PFSK-1 (cell line): ENCODE results near the gene NAPSA.

ENCODE experiments used
- FOXP2 ChIP-seq: optimal IDR thresholded peaks from 2 replicates; pipeline ENCODE3; 2011; ENCODE audit warnings: borderline replicate concordance, control low read depth, inconsistent platforms; ENCODE audit not compliant: insufficient read depth; ENCODE audit errors: extremely low read length, extremely low read depth
- POLR2AphosphoS5 ChIP-seq: IDR thresholded peaks from 2 replicates; pipeline ENCODE4 v1.6.1; 2012; ENCODE audit warnings: low read depth, mild to moderate bottlenecking, control low read depth, low read length, moderate library complexity
- SIN3A ChIP-seq: IDR thresholded peaks from 2 replicates; pipeline ENCODE4 v1.6.1; 2012; ENCODE audit warnings: mild to moderate bottlenecking, low read length, moderate library complexity, borderline replicate concordance; ENCODE audit not compliant: insufficient read depth
- TAF1 ChIP-seq: IDR thresholded peaks from 2 replicates; pipeline ENCODE4 v1.6.1; 2012; ENCODE audit warnings: low read length, control low read depth, borderline replicate concordance; ENCODE audit not compliant: insufficient read depth
- TF ChIP-seq, protein P1 (sequence below), 2 experiments: IDR thresholded peaks; 2 replicates each; pipeline versions ENCODE4 v1.6.1 to v1.8.0; 2011 to 2012; ENCODE audit warnings: low read depth in 2 of 2, low read length in 2 of 2, control low read depth in 1 of 2, inconsistent platforms in 1 of 2, mild to moderate bottlenecking in 1 of 2, moderate library complexity in 1 of 2; ENCODE audit not compliant: insufficient read depth in 1 of 2

NAPSA gene

DNA sequence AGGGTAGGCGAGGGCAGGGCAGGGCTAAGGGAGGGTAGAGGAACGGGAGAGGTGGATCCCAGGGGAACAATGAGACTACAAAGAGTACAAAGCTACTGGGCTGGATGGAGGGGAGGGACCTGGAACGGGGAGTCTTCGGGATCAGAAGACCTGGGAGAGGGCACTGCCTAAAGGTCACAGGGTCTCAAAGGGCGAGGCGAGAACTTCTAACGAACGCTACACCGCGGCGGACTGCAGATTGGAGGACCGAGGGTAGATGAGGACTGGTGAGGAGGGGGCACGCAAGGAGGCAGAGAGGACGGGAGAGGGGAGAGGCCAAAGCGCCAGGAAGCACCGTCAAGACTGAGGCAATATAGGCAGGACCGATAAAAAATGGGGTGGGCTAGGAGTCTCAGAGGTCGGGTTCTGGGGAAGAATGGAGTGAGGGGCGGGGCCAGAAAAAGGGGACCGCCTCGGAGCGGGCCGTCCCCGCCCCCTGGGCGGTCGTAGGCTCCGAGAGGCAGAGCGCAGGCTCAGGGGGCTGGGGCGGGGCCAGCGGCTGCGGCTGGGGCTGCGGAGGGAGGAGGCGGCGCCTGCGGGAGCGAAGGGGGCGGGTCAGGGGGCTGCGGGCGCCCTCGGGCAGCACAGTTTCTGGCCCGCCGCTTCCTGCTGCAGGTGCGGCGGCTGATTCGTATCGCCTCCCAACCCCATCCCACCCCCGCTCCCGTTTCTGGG, 34.9 kb downstream of the NAPSA start:
- TF ChIP-seq FOXP2 (no peak), SIN3A (no peak), POLR2AphosphoS5 (no peak), TAF1 (no peak)
- TF ChIP-seq, protein P1, sequence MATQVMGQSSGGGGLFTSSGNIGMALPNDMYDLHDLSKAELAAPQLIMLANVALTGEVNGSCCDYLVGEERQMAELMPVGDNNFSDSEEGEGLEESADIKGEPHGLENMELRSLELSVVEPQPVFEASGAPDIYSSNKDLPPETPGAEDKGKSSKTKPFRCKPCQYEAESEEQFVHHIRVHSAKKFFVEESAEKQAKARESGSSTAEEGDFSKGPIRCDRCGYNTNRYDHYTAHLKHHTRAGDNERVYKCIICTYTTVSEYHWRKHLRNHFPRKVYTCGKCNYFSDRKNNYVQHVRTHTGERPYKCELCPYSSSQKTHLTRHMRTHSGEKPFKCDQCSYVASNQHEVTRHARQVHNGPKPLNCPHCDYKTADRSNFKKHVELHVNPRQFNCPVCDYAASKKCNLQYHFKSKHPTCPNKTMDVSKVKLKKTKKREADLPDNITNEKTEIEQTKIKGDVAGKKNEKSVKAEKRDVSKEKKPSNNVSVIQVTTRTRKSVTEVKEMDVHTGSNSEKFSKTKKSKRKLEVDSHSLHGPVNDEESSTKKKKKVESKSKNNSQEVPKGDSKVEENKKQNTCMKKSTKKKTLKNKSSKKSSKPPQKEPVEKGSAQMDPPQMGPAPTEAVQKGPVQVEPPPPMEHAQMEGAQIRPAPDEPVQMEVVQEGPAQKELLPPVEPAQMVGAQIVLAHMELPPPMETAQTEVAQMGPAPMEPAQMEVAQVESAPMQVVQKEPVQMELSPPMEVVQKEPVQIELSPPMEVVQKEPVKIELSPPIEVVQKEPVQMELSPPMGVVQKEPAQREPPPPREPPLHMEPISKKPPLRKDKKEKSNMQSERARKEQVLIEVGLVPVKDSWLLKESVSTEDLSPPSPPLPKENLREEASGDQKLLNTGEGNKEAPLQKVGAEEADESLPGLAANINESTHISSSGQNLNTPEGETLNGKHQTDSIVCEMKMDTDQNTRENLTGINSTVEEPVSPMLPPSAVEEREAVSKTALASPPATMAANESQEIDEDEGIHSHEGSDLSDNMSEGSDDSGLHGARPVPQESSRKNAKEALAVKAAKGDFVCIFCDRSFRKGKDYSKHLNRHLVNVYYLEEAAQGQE (IDR thresholded peaks at IDR 0.05; ENCODE audit: insufficient read depth in 1 of 2, low read depth in 2 of 2, low read length in 2 of 2) = no peak

DNA sequence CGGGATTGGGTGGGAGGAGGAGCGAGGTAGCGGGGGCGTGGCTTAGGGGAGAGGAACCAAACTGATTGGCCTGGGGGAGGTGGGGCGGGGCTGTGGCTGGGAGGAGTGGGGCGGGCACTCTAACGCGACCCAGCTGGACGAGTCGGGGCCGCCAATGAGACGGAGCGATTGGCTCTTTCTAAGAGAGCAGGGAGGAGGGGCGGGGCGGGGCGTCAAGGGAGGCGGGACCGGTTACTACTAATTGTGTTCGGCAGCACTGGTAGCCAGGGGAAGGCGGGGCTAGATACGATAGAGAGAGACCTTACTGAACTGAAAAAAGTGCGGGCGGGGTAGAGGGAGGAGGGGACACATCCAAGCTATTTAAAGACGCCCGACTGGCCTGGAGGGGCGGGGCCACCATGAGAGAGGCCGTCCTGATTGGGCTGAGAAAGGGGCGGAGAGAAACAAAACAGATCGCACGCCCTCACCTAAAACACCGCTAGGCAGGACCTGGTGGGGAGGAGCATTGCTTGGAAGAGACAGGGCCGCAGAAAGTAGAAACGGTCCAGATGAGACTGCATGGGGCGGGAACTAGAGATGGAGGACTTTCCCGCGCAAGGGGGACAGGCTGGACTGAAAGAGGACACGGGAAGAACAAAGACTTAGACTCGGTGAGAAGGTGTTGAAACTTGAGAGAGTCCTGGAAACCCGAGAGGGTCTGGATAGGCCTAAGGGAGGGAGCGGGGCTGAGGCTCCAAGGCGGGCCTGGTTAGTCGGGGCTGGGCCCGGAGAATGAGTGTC, 36.1 kb downstream of the NAPSA start, which contains the start of gene KCNC3:
TSS of gene KCNC3 (minus strand) at position 232 of the 780 bp plus-strand sequence. CDS start 295 bp downstream, outside the sequence.
- TF ChIP-seq POLR2AphosphoS5 = peak; percentile 48; the same call in 1 of the 2 replicates
- peak; percentile 36 for TF ChIP-seq FOXP2
- TF ChIP-seq SIN3A = no peak
- no peak for TF ChIP-seq TAF1
- TF ChIP-seq, protein P1 (IDR thresholded peaks at IDR 0.05; ENCODE audit: insufficient read depth in 1 of 2, low read depth in 2 of 2, low read length in 2 of 2) = no peak

DNA sequence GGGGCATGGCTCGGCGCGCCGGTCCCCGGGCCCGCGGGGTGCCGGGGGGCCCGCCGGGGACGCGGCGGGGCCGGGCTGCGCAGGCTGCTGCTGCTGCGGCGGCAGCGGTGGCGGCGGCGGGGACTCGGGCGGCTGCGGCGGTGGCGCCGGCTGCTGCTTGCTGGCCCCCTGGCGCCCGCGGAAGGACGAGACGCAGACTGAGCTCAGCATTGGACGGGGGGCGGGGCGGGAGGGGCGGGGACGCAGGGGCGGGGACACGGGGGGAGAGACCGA, 36.6 kb downstream of the NAPSA start:
- TF ChIP-seq SIN3A (no peak), POLR2AphosphoS5 (no peak), TAF1 (0 out of 2 replicates have a peak, but pooled peaks have one; percentile 41), FOXP2 (peak; percentile 45)
- TF ChIP-seq, protein P1 (IDR thresholded peaks at IDR 0.05; ENCODE audit: insufficient read depth in 1 of 2, low read depth in 2 of 2, low read length in 2 of 2) = no peak

DNA sequence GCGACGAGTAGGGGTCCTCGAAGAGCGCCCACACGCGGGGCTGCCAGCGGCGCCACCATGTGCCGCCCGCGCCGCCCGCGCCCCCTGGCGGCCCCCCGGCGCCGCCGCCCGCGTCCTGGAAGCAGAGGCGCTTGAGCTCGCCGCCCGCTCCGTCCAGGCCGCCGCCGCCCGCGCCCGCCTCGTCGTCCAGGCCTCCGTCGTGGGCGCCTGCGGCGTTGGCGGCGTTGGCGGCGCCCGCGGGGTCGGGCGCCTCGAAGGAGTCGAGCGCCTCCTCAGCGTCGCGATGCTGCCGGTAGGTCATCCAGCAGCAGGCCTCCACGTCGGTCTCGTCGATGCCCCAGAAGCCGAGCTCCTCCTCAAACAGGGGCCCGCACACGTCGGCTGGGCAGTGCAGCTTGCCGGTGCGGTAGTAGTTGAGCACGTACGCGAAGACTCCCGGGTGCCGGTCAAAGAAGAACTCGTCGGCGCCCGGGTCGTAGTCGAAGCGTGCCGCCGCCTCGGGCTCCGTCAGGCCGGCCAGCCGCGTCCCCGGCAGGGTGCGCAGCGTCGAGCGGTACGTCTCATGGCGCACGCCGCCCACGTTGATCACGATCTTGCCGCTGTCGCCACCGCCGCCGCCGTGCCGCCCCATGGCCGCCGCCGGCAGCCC, 37.1 kb downstream of the NAPSA start:
- TF ChIP-seq POLR2AphosphoS5 = no peak
- TF ChIP-seq, protein P1 (IDR thresholded peaks at IDR 0.05; ENCODE audit: insufficient read depth in 1 of 2, low read depth in 2 of 2, low read length in 2 of 2) = no peak
- TF ChIP-seq TAF1 = no peak
- no peak for TF ChIP-seq SIN3A
- no peak for TF ChIP-seq FOXP2
